Measurements from ENCODE around the gene KRTAP16-1. TPM values are rescaled to one million over a fixed set of nuclear protein-coding genes. Genes with fewer than 3 reads are reported as not detected.

KRTAP16-1 gene, protein sequence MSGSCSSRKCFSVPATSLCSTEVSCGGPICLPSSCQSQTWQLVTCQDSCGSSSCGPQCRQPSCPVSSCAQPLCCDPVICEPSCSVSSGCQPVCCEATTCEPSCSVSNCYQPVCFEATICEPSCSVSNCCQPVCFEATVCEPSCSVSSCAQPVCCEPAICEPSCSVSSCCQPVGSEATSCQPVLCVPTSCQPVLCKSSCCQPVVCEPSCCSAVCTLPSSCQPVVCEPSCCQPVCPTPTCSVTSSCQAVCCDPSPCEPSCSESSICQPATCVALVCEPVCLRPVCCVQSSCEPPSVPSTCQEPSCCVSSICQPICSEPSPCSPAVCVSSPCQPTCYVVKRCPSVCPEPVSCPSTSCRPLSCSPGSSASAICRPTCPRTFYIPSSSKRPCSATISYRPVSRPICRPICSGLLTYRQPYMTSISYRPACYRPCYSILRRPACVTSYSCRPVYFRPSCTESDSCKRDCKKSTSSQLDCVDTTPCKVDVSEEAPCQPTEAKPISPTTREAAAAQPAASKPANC
- not detected in 5 replicates for total RNA-seq (2022; extraction: Qiagen RNA extraction)

GRCh38 chr17:41308918-41309359 lies at the start of gene KRTAP16-1:
Gene KRTAP16-1, minus strand, starts transcription at chr17:41309309. Its CDS starts 56 bp downstream, at chr17:41309253.

GRCh38 chr17:41350381-41350878 lies 41.3 kb upstream of the KRTAP16-1 start, which contains the start of gene KRT33A:
Gene KRT33A, minus strand, starts transcription at chr17:41350828. Its CDS starts 61 bp downstream, at chr17:41350767.

GRCh38 chr17:41315204-41315794 lies 6.2 kb upstream of the KRTAP16-1 start, which contains the start of gene KRTAP17-1:
Gene KRTAP17-1, minus strand, starts transcription at chr17:41315710. Its CDS starts 60 bp downstream, at chr17:41315650.

GRCh38 chr17:41301916-41302901 lies 6.9 kb downstream of the KRTAP16-1 start, which contains the start of gene KRTAP29-1:
Gene KRTAP29-1, minus strand, starts transcription at chr17:41302851. Its CDS starts 0 bp downstream, at chr17:41302851.

GRCh38 chr17:41275648-41276190 lies 33.4 kb downstream of the KRTAP16-1 start, which contains the start of gene KRTAP9-7:
Gene KRTAP9-7, plus strand, starts transcription at chr17:41275698. Its CDS starts 0 bp downstream, at chr17:41275698.

DNA sequence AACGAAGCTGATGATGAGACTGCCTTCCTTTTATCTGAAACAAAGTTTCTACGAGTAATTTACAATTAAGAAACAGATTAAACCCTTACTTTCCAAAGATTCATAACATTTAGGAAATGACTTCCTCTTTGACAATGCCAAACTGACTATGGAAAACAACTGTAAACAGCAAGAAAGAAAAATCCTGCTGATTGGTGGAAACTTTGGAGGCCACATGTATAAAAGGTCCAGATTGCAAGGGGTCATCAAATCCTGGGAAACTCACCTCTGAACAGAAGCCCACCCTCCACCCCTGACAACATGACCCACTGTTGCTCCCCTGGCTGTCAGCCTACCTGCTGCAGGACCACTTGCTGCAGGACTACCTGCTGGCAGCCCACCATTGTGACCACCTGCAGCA lies 44.0 kb downstream of the KRTAP16-1 start, which contains the start of gene KRTAP9-6:
Gene KRTAP9-6, plus strand, starts transcription at position 301 of the 400 bp plus-strand sequence. Its CDS starts 0 bp downstream, at position 301.

Other genes with a start within 250 kb of the KRTAP16-1 start
- gene KRTAP2-3, start 249.2 kb downstream of the KRTAP16-1 start, total RNA-seq (2022; extraction: Qiagen RNA extraction): 0.18 TPM in 1 of 5 replicates, not detected in the others
- not detected in 5 replicates for gene KRTAP2-4, start 243.4 kb downstream of the KRTAP16-1 start, total RNA-seq (2022; extraction: Qiagen RNA extraction)
- gene KRTAP4-7, start 225.2 kb downstream of the KRTAP16-1 start, total RNA-seq (2022; extraction: Qiagen RNA extraction): not detected in 5 replicates
- gene KRTAP4-8, start 211.2 kb downstream of the KRTAP16-1 start, total RNA-seq (2022; extraction: Qiagen RNA extraction): not detected in 5 replicates
- gene KRTAP4-16, start 207.1 kb downstream of the KRTAP16-1 start, total RNA-seq (2022; extraction: Qiagen RNA extraction): not detected in 5 replicates
- not detected in 5 replicates for gene KRTAP4-9, start 203.9 kb downstream of the KRTAP16-1 start, total RNA-seq (2022; extraction: Qiagen RNA extraction)
- not detected in 5 replicates for gene KRTAP4-11, start 190.9 kb downstream of the KRTAP16-1 start, total RNA-seq (2022; extraction: Qiagen RNA extraction)
- gene KRTAP4-12, start 185.1 kb downstream of the KRTAP16-1 start, total RNA-seq (2022; extraction: Qiagen RNA extraction): not detected in 5 replicates
- gene KRTAP4-6, start 168.8 kb downstream of the KRTAP16-1 start, total RNA-seq (2022; extraction: Qiagen RNA extraction): not detected in 5 replicates
- not detected in 5 replicates for gene KRTAP4-5, start 159.5 kb downstream of the KRTAP16-1 start, total RNA-seq (2022; extraction: Qiagen RNA extraction)
- not detected in 5 replicates for gene KRTAP4-4, start 148.6 kb downstream of the KRTAP16-1 start, total RNA-seq (2022; extraction: Qiagen RNA extraction)
- gene KRTAP4-3, start 141.1 kb downstream of the KRTAP16-1 start, total RNA-seq (2022; extraction: Qiagen RNA extraction): not detected in 5 replicates
- not detected in 5 replicates for gene KRTAP4-2, start 131.1 kb downstream of the KRTAP16-1 start, total RNA-seq (2022; extraction: Qiagen RNA extraction)
- 0.08 to 0.13 TPM in 2 of 5 replicates, not detected in the others for gene KRTAP4-1, start 124.4 kb downstream of the KRTAP16-1 start, total RNA-seq (2022; extraction: Qiagen RNA extraction)
- not detected in 5 replicates for gene KRTAP9-1, start 119.4 kb downstream of the KRTAP16-1 start, total RNA-seq (2022; extraction: Qiagen RNA extraction)
- gene KRTAP9-2, start 82.7 kb downstream of the KRTAP16-1 start, total RNA-seq (2022; extraction: Qiagen RNA extraction): not detected in 5 replicates
- not detected in 5 replicates for gene KRTAP9-3, start 76.9 kb downstream of the KRTAP16-1 start, total RNA-seq (2022; extraction: Qiagen RNA extraction)
- gene KRTAP9-8, start 71.3 kb downstream of the KRTAP16-1 start, total RNA-seq (2022; extraction: Qiagen RNA extraction): not detected in 5 replicates
- gene KRTAP9-4, start 59.6 kb downstream of the KRTAP16-1 start, total RNA-seq (2022; extraction: Qiagen RNA extraction): not detected in 5 replicates
- gene KRTAP9-9, start 53.9 kb downstream of the KRTAP16-1 start, total RNA-seq (2022; extraction: Qiagen RNA extraction): not detected in 5 replicates
- not detected in 5 replicates for gene KRTAP9-6, start 43.9 kb downstream of the KRTAP16-1 start, total RNA-seq (2022; extraction: Qiagen RNA extraction)
- gene KRTAP9-7, start 33.6 kb downstream of the KRTAP16-1 start, total RNA-seq (2022; extraction: Qiagen RNA extraction): not detected in 5 replicates
- not detected in 5 replicates for gene KRTAP29-1, start 6.5 kb downstream of the KRTAP16-1 start, total RNA-seq (2022; extraction: Qiagen RNA extraction)
- not detected in 5 replicates for gene KRTAP17-1, start 6.4 kb upstream of the KRTAP16-1 start, total RNA-seq (2022; extraction: Qiagen RNA extraction)
- not detected in 5 replicates for gene KRT33A, start 41.5 kb upstream of the KRTAP16-1 start, total RNA-seq (2022; extraction: Qiagen RNA extraction)
- gene KRT33B, start 60.5 kb upstream of the KRTAP16-1 start, total RNA-seq (2022; extraction: Qiagen RNA extraction): 0.08 TPM in 1 of 5 replicates, not detected in the others
- 0.23 to 0.61 TPM (median 0.42 TPM) in 5 replicates for gene KRT34, start 73.0 kb upstream of the KRTAP16-1 start, total RNA-seq (2022; extraction: Qiagen RNA extraction)
- gene KRT31, start 88.3 kb upstream of the KRTAP16-1 start, total RNA-seq (2022; extraction: Qiagen RNA extraction): not detected in 5 replicates
- gene KRT37, start 115.3 kb upstream of the KRTAP16-1 start, total RNA-seq (2022; extraction: Qiagen RNA extraction): not detected in 5 replicates
- gene KRT38, start 131.7 kb upstream of the KRTAP16-1 start, total RNA-seq (2022; extraction: Qiagen RNA extraction): 0.03 TPM in 1 of 5 replicates, not detected in the others
- gene KRT32, start 158.1 kb upstream of the KRTAP16-1 start, total RNA-seq (2022; extraction: Qiagen RNA extraction): 0.06 to 0.09 TPM (median 0.08 TPM) in 3 of 5 replicates, not detected in the others
- not detected in 5 replicates for gene KRT35, start 171.8 kb upstream of the KRTAP16-1 start, total RNA-seq (2022; extraction: Qiagen RNA extraction)
- gene KRT36, start 180.6 kb upstream of the KRTAP16-1 start, total RNA-seq (2022; extraction: Qiagen RNA extraction): 0.05 TPM in 1 of 5 replicates, not detected in the others
- gene KRT13, start 196.3 kb upstream of the KRTAP16-1 start, total RNA-seq (2022; extraction: Qiagen RNA extraction): 0.10 to 0.35 TPM (median 0.26 TPM) in 4 of 5 replicates, not detected in the other
- gene KRT15, start 209.6 kb upstream of the KRTAP16-1 start, total RNA-seq (2022; extraction: Qiagen RNA extraction): 2.3 to 3.5 TPM (median 2.5 TPM) in 5 replicates
- gene KRT19, start 219.0 kb upstream of the KRTAP16-1 start, total RNA-seq (2022; extraction: Qiagen RNA extraction): 38.8 to 54.9 TPM (median 45.7 TPM) in 5 replicates